Stimulated activated CD8-positive, alpha-beta memory T cell treated with anti-CD3 and anti-CD28 coated beads, Interleukin-15, amount 100 ng/mL, for 1 hour (primary cell): ENCODE data around the gene MED25.

ENCODE experiments used
- DNase-seq: peaks from one replicate; pipeline ENCODE4 v3.0.0-alpha.2; 2020; ENCODE audit warnings: low read depth

The MED25 gene

GRCh38 chr19:49873834-49874233, 55.7 kb downstream of the MED25 start:
- no peak for DNase-seq

GRCh38 chr19:49874503-49875157, 56.5 kb downstream of the MED25 start:
- no peak for DNase-seq

GRCh38 chr19:49875177-49875576, 57.1 kb downstream of the MED25 start:
- no peak for DNase-seq

- DNase-seq: peak; percentile 39
These were observed 57.9 kb downstream of the MED25 start for GRCh38 chr19:49875857-49876421.

DNA sequence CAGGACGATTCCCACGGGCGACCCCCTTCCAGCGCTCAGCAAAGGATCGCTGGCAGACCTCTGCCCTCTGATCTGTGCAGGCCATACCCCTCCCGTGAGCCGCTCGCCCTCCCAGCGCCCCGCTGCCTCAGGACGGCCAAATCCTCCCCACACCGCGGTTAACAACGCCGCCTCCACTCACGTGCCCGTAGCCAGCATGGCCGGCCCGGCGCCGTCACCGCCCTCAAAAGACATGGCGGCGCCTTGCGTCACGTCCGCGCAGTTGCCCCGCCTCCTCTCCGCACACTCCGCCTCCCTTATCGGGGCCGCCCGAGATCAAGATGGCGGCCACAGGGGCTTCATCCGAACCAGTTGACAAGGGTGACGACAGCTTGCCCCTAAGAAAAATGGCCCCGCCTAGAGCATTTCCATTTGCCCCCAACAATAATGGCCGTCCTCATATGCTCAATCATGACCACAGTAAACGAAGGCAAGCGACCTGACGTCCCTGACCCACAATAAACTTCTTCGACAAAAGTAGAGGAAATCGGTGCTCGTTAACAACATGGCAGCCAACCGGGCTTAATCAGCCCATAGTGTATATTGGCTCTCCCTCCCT, 58.4 kb downstream of the MED25 start:
- DNase-seq: peak; percentile 95

DNA sequence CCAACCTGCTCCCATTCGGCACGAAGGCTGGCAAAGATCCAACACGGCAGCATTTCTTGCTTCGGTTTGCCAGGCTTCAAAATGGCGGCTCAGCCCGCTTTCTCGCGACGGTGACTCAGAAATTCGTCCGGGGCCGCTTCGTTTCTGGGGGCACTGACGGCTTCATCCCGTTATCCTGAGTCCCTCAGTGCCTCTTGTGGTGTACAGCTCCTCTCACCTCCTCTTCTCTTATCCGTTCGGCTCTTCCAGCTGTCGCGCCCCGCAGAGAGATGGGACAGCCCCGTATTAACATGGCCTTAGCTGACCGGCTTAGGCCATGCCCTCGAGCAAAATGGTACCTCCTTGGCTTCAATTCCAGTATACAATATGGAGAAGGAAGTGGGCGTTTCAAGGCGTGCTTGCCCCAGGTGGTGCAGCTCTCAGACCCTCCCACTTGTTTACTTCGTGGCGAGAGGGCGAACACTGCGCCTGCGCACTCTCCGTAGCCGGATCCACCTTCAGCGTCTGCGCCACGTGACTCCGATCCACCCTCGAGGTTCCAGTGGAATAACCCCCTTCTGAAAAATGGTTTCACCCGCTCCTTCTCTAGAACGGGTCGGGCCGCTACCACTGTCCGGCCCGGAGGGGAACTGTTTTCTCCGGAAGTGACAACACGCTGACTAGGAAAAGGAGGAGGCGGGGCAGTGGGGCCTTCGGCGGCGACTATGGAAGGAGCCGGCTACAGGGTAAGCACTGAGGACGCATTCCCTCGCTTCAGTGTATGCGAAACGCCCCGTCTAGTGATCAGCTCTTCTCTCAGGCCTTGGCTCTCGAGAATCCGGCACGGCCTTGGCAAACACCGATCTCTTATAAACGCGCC, 59.2 kb downstream of the MED25 start, which contains the start of the genes AKT1S1 and TBC1D17:
Gene AKT1S1 (minus strand): TSS at position 336 of the 859 bp plus-strand sequence. CDS start 4,060 bp downstream, outside the sequence.
Gene TBC1D17 (plus strand): TSS at position 683 of the 859 bp plus-strand sequence. CDS start 22 bp downstream, at position 705.
- DNase-seq: peak; percentile 96

- DNase-seq: peak; percentile 93
These were observed 60.0 kb downstream of the MED25 start for GRCh38 chr19:49877879-49878743.

DNA sequence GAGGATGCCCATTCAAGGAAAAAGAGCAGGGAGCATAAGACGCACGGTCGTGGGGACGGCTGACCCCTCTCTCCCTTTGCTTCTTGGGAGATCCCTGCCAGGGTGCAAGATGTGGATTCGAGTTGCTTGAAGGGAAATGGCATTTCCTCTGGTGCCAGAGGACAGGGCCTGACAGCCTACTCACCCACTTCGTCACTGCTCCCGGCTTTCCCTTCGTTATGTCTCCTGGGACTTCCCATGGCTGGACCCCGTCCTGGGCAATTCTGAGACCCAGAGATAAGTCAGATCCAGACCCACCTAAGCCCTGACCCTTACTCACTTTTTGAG, 60.6 kb downstream of the MED25 start:
- no peak for DNase-seq

DNA sequence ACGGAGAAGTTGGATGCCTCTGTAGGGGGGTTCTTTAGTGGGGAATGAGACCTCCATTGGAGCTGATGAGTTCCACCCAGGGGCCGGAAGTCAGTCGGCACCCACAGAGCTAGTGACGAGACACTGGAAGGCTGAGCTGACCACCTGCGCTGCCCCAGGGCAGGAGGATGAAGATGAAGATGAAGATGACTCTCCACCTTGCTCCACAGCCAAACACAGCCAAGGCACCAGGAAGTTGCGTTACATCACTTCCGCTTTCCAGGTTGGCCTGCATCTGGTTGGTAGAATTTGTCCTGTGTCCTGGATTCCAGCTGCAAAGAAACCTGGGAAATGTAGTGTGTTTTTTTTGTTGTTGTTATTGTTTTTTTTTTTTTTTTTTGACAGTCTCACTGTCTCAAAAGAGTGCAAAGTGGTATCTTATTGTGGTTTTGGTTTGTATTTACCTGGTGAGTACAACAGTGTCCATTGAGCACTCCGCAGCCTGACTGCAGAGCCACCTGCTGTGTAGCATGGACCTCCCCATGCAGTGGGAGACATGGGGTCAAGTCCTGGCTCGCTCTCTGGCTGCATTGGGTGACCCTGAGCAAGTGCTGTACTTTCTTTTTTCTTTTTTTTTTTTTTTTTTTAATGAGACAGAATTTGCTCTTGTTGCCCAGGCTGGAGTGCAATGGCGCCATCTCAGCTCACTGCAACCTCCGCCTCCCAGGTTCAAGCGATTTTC, 61.3 kb downstream of the MED25 start:
- no peak for DNase-seq

DNA sequence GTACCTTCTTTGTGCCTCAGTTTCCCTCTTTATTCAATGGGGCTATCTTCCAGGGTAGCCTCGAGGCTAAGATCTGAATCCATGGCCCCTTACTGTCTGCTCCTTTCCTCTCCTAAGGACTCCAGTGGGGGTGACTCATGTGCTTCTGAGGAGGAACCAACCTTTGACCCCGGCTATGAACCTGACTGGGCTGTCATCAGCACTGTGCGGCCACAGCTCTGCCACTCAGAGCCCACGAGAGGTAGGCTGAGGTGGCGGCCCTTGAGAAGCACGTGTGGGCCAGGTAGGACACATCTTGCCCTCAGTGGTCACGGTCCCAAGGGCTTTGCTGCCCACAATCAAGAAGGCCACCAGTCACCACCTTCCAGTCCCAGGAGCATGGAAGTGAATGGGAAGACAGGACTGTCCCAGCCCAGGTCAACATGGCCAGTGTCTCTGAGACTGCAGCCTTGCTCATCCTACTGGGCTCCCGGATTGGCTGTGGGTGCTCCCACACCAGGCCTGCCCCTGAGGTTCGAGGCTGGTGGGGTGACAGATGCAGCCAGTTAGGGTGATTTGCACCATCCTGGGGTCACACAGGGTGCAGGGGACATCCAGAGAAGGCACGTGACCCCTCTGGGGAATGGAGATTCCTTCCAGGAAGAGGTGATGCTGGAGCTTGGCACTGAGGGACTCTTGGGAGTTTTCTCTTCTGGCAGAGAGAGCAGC, 62.2 kb downstream of the MED25 start:
- DNase-seq: no peak

GRCh38 chr19:49881186-49881585, 63.1 kb downstream of the MED25 start:
- DNase-seq: no peak

- DNase-seq: no peak
These were observed 63.7 kb downstream of the MED25 start for GRCh38 chr19:49881672-49882394.

- DNase-seq: no peak
These were observed 64.6 kb downstream of the MED25 start for GRCh38 chr19:49882643-49883042.

- DNase-seq: no peak
These were observed 65.0 kb downstream of the MED25 start for GRCh38 chr19:49883094-49883493.

- DNase-seq: no peak
These were observed 66.0 kb downstream of the MED25 start for GRCh38 chr19:49884109-49884508.

- no peak for DNase-seq
These were observed 66.7 kb downstream of the MED25 start for GRCh38 chr19:49884760-49885159.
